Peyer's patch (tissue), 4 donors: ENCODE data around the gene AK1.

Experiments
- POLR2A ChIP-seq, 2 donors: fragments of 450-650 bp; IDR thresholded peaks; one replicate each; pipeline ENCODE4 v1.5.1; 2017; ENCODE audit warnings: antibody characterized with exemption in 2 of 2, mild to moderate bottlenecking in 2 of 2, moderate library complexity in 2 of 2
- TF ChIP-seq, protein P1 (sequence below), 6 experiments: fragments of 450-650 bp in 4 of 6; fragments of 200-600 bp in 2 of 6; sonication (generic) in 1 of 6; IDR thresholded peaks; one replicate each; pipeline ENCODE4 v1.5.1; 2017 to 2019; ENCODE audit warnings: antibody characterized with exemption in 6 of 6, mild to moderate bottlenecking in 3 of 6, moderate library complexity in 1 of 6

DNA sequence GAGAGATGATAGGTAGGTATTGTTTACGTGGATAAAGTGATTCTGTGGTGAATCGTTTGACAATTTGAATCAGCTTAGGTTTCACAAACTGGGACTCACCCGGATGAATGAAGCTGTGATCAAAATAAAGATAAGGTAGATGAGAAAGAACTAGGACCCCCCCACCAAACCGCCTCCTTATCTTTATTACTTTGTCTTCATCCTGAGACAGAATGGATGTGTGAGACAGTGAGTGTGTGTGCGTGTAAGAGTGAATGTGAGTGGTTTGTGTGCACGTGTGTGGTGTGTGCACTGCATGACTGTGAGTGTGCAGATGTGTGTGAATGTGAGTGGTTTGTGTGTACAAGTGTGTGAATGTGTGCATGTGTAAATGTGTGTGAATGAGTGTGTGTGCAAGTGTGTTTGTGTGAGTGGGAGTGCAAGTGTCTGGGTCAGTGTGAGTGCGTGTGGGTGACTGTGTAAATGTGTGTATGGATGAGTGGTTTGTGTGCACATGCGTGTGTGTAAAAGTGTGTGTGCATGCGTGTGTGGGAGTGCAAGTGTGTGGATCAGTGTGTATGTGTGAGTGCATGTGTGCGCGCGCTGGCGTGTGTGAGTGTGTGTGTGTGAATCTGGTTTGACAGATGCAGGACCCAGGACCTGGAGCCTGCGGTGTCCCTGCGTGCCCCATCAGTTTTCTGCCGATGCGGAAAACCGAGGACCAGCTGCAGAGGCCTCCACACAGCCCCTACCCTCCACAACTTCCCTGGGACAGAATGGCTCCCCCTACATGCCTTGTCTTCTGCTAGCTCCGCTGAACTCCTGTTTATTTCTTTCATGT, 11.6 kb downstream of the AK1 start:
- TF ChIP-seq, protein P1, sequence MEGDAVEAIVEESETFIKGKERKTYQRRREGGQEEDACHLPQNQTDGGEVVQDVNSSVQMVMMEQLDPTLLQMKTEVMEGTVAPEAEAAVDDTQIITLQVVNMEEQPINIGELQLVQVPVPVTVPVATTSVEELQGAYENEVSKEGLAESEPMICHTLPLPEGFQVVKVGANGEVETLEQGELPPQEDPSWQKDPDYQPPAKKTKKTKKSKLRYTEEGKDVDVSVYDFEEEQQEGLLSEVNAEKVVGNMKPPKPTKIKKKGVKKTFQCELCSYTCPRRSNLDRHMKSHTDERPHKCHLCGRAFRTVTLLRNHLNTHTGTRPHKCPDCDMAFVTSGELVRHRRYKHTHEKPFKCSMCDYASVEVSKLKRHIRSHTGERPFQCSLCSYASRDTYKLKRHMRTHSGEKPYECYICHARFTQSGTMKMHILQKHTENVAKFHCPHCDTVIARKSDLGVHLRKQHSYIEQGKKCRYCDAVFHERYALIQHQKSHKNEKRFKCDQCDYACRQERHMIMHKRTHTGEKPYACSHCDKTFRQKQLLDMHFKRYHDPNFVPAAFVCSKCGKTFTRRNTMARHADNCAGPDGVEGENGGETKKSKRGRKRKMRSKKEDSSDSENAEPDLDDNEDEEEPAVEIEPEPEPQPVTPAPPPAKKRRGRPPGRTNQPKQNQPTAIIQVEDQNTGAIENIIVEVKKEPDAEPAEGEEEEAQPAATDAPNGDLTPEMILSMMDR (IDR thresholded peaks at IDR 0.05) = no peak
- no peak for TF ChIP-seq POLR2A (IDR thresholded peaks at IDR 0.05)
